HG03135 (cell line): Measurements from ENCODE around the gene TFB1M.

ENCODE experiments used
- ATAC-seq: cut with Tn5 transposase; IDR thresholded peaks from one replicate; pipeline ENCODE4 v1.9.1; 2021; ENCODE audit warnings: mild to moderate bottlenecking, moderate library complexity; ENCODE audit not compliant: unreplicated experiment

Gene TFB1M

GRCh38 chr6:155267411-155267810 lies 46.9 kb downstream of the TFB1M start:
- no peak for ATAC-seq

GRCh38 chr6:155265843-155266535 lies 48.3 kb downstream of the TFB1M start:
- no peak for ATAC-seq

GRCh38 chr6:155264693-155265320 lies 49.5 kb downstream of the TFB1M start:
- no peak for ATAC-seq

GRCh38 chr6:155263373-155264063 lies 50.8 kb downstream of the TFB1M start, which contains the start of gene CLDN20:
TSS of gene CLDN20 (plus strand) at chr6:155264013. CDS start at chr6:155275720, 11,707 bp downstream.
- ATAC-seq: no peak

GRCh38 chr6:155262655-155263054 lies 51.6 kb downstream of the TFB1M start:
- no peak for ATAC-seq

GRCh38 chr6:155261111-155261900 lies 53.0 kb downstream of the TFB1M start:
- ATAC-seq: peak; percentile 53

GRCh38 chr6:155260686-155261085 lies 53.6 kb downstream of the TFB1M start:
- ATAC-seq: no peak

GRCh38 chr6:155259897-155260296 lies 54.4 kb downstream of the TFB1M start:
- ATAC-seq: no peak

GRCh38 chr6:155259204-155259603 lies 55.1 kb downstream of the TFB1M start:
- ATAC-seq: no peak

- ATAC-seq: no peak
These were observed 56.5 kb downstream of the TFB1M start for GRCh38 chr6:155257796-155258195.

- no peak for ATAC-seq
These were observed 58.0 kb downstream of the TFB1M start for GRCh38 chr6:155256122-155256795.

- no peak for ATAC-seq
These were observed 60.1 kb downstream of the TFB1M start for GRCh38 chr6:155254139-155254538.

GRCh38 chr6:155253337-155253736 lies 60.9 kb downstream of the TFB1M start:
- no peak for ATAC-seq

- ATAC-seq: no peak
These were observed 61.7 kb downstream of the TFB1M start for GRCh38 chr6:155252581-155252980.

- ATAC-seq: no peak
These were observed 63.4 kb downstream of the TFB1M start for GRCh38 chr6:155250701-155251381.

GRCh38 chr6:155248008-155249001 lies 66.0 kb downstream of the TFB1M start:
- ATAC-seq: no peak

GRCh38 chr6:155247618-155248007 lies 66.7 kb downstream of the TFB1M start:
- ATAC-seq: no peak

GRCh38 chr6:155246825-155247224 lies 67.5 kb downstream of the TFB1M start:
- ATAC-seq: no peak

GRCh38 chr6:155245831-155246230 lies 68.5 kb downstream of the TFB1M start:
- ATAC-seq: no peak
